GM12878 (cell line): ENCODE results near the gene GET3. TPM values are rescaled to one million over a fixed set of nuclear protein-coding genes. Genes with fewer than 3 reads are reported as not detected.

Experiments used
- BCL11A ChIP-seq: IDR thresholded peaks from 2 replicates; pipeline ENCODE4 v1.6.1; 2011; ENCODE audit warnings: low read depth, low read length
- CBFB ChIP-seq: IDR thresholded peaks from 2 replicates; pipeline ENCODE4 v1.6.1; 2016; ENCODE audit warnings: antibody characterized with exemption, low read depth
- CTCF ChIP-seq, 3 experiments: IDR thresholded peaks in 2 of 3; conservative IDR thresholded peaks in 1 of 3; 2 replicates each; pipeline ENCODE4 v1.5.1; 2011; ENCODE audit warnings: low read depth in 3 of 3, low read length in 3 of 3, mild to moderate bottlenecking in 3 of 3, control low read depth in 2 of 3, moderate library complexity in 2 of 3, inconsistent platforms in 1 of 3, mixed read lengths in 1 of 3; ENCODE audit not compliant: control insufficient read depth in 2 of 3, insufficient read depth in 1 of 3; ENCODE audit errors: extremely low read depth in 1 of 3
- E2F8 ChIP-seq: fragments of 450-650 bp; IDR thresholded peaks from 2 replicates; pipeline ENCODE4 v1.6.1; 2018; ENCODE audit warnings: mild to moderate bottlenecking, low read depth, moderate library complexity; ENCODE audit not compliant: partially characterized antibody
- ESRRA ChIP-seq: IDR thresholded peaks from 2 replicates; pipeline ENCODE4 v1.6.1; 2012; ENCODE audit warnings: mild to moderate bottlenecking, low read length, improper control_type of control experiment
- ETV6 ChIP-seq, 2 experiments: fragments of 450-650 bp in 1 of 2; IDR thresholded peaks in 1 of 2; conservative IDR thresholded peaks in 1 of 2; 2 replicates each; pipeline ENCODE4 v1.6.1; 2014; ENCODE audit warnings: antibody characterized with exemption in 1 of 2, borderline replicate concordance in 1 of 2, low read depth in 1 of 2, mild to moderate bottlenecking in 1 of 2, moderate library complexity in 1 of 2
- HCFC1 ChIP-seq: fragments of 150-350 bp; IDR thresholded peaks from 2 replicates; pipeline ENCODE4 v1.6.1; 2014; ENCODE audit warnings: low read length
- IKZF2 ChIP-seq, 2 experiments: fragments of 450-650 bp; IDR thresholded peaks; 2 replicates each; pipeline ENCODE4 v1.6.1; 2017; ENCODE audit warnings: mild to moderate bottlenecking in 2 of 2, moderate library complexity in 2 of 2
- MLLT1 ChIP-seq: fragments of 450-650 bp; IDR thresholded peaks from 2 replicates; pipeline ENCODE4 v1.6.1; 2016; ENCODE audit warnings: mild to moderate bottlenecking
- MTA2 ChIP-seq: fragments of 450-650 bp; IDR thresholded peaks from 2 replicates; pipeline ENCODE4 v1.6.1; 2016; ENCODE audit warnings: low read depth, mild to moderate bottlenecking, moderate library complexity
- MTA3 ChIP-seq: IDR thresholded peaks from 2 replicates; pipeline ENCODE4 v1.6.1; 2012; ENCODE audit warnings: low read length, inconsistent platforms, borderline replicate concordance
- NFIC ChIP-seq: IDR thresholded peaks from 2 replicates; pipeline ENCODE4 v1.6.1; 2012; ENCODE audit warnings: low read depth, mild to moderate bottlenecking, inconsistent platforms, low read length, moderate library complexity
- NFXL1 ChIP-seq: fragments of 450-650 bp; IDR thresholded peaks from 2 replicates; pipeline ENCODE4 v1.6.1; 2017; ENCODE audit warnings: antibody characterized with exemption, mild to moderate bottlenecking, borderline replicate concordance
- NR2F1 ChIP-seq: fragments of 450-650 bp; conservative IDR thresholded peaks from 2 replicates; pipeline ENCODE4 v1.6.1; 2017; ENCODE audit warnings: mild to moderate bottlenecking
- NRF1 ChIP-seq: conservative IDR thresholded peaks from 2 replicates; pipeline ENCODE4 v1.6.1; 2011; ENCODE audit warnings: mild to moderate bottlenecking, low read depth, low read length, improper control_type of control experiment
- RAD21 ChIP-seq: IDR thresholded peaks from 2 replicates; pipeline ENCODE4 v1.6.1; 2011; ENCODE audit warnings: mild to moderate bottlenecking, low read depth, low read length, moderate library complexity; ENCODE audit not compliant: insufficient read depth
- YY1 ChIP-seq: IDR thresholded peaks from 2 replicates; pipeline ENCODE4 v1.6.1; 2011; ENCODE audit warnings: low read depth, mild to moderate bottlenecking, low read length
- ZBTB40 ChIP-seq: fragments of 450-650 bp; IDR thresholded peaks from 2 replicates; pipeline ENCODE4 v1.6.1; 2016; ENCODE audit warnings: mild to moderate bottlenecking, moderate library complexity, borderline replicate concordance
- ZNF274 ChIP-seq: IDR thresholded peaks from one replicate; pipeline ENCODE4 v1.8.0; 2011; ENCODE audit not compliant: insufficient read length, insufficient read depth
- polyA plus RNA-seq, 11 experiments: library from polyadenylated mRNA; depleted of rRNA in 4 of 11; unstranded in 6 of 11; stranded (reverse) in 5 of 11; fragments of >200 nt; fragmentation: Nextera tagmentation in 4 of 11; fragmentation: Illumina TruSeq in 1 of 11; extraction: Ambion mirVana in 4 of 11; extraction: Trizol in 1 of 11; gene quantifications; 1 replicate in 1 of 11; 2 replicates in 10 of 11; pipeline versions ENCODE4 v1.2.1 to v1.2.3, GENCODE V29; 2011 to 2016; ENCODE audit warnings: inconsistent platforms in 2 of 11, missing spikeins in 2 of 11, low read depth in 1 of 11
- total RNA-seq, 4 experiments: library from RNA; depleted of rRNA in 3 of 4; stranded (reverse); fragments of >200 nt in 3 of 4; fragmentation: Illumina TruSeq in 1 of 4; extraction: Trizol in 1 of 4; gene quantifications; 2 replicates each; pipeline versions ENCODE4 v1.2.1 to v1.2.3, GENCODE V29; 2013 to 2021

Gene GET3
- total and polyA plus RNA-seq, 10 of the 15 experiments (the other 5 are each of a cell fraction or from before 2014, with no cell fraction given), result 14.5 to 144 (median 97.2) TPM

- TF ChIP-seq E2F8 (no peak), ESRRA (no peak), YY1 (peak; percentile 79; the same call in 1 of the 2 replicates), BCL11A (no peak), NR2F1 (no peak), ZNF274 (no peak), ZBTB40 (no peak), NFXL1 (no peak), CBFB (peak; percentile 64; the same call in 1 of the 2 replicates), HCFC1 (no peak), MLLT1 (no peak; the same call in 1 of the 2 replicates), RAD21 (peak; percentile 99), MTA3 (no peak), NRF1 (no peak), NFIC (no peak), ETV6 (conservative IDR thresholded peaks at IDR 0.05 in 1 of 2, IDR thresholded peaks at IDR 0.05 in 1 of 2; ENCODE audit: borderline replicate concordance in 1 of 2, low read depth in 1 of 2) (no peak), MTA2 (no peak; the same call in 1 of the 2 replicates), CTCF (IDR thresholded peaks at IDR 0.05 in 2 of 3, conservative IDR thresholded peaks at IDR 0.05 in 1 of 3; ENCODE audit: control insufficient read depth in 2 of 3, extremely low read depth in 1 of 3, insufficient read depth in 1 of 3, low read depth in 3 of 3, low read length in 3 of 3) (peak; percentile 94 to 98 (median 96); a peak in 5 of 6 replicates), IKZF2 (IDR thresholded peaks at IDR 0.05) (peak; percentile 52 to 53; a peak in 2 of 4 replicates)
These were observed 59.1 kb downstream of the GET3 start (continued) for GRCh38 chr19:12796146-12797071.
